ENCODE measurements around the gene CCDC85C. TPM values are rescaled to one million over a fixed set of nuclear protein-coding genes. Genes with fewer than 3 reads are reported as not detected.

CCDC85C gene
- total and polyA plus RNA-seq, 2 of the 8 experiments (the other 6 are each of a cell fraction or from before 2014, with no cell fraction given) = 16.8 to 35.8 TPM

DNA sequence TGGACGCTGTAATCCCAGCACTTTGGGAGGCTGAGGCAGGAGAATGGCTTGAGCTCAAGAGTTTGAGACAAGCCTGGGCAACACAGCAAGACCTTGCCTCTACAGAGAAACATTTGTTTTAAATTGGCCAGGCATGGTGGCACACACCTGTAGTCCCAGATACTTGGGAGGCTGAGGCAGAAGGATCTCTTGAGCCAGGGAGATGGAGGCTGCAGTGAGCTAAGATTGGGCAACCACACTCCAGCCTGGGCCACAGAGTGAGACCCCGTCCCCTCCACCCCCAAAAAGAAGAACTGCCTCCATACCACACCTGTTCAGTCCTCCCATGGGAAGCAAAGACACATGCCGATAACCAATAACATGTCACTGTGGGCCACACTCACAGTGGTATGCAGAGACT, 19.2 kb downstream of the CCDC85C start (continued):
- TF ChIP-seq CBX8 (IDR thresholded peaks at IDR 0.05; ENCODE audit: borderline replicate concordance, low read depth, low read length) (no peak), ASH2L (IDR thresholded peaks at IDR 0.05; ENCODE audit: low read length) (no peak), FOSL1 (IDR thresholded peaks at IDR 0.05; ENCODE audit: insufficient read depth, low read depth, low read length) (no peak), KDM5A (IDR thresholded peaks at IDR 0.05; ENCODE audit: low read length) (no peak), RAD21 (IDR thresholded peaks at IDR 0.05 in 1 of 2, conservative IDR thresholded peaks at IDR 0.05 in 1 of 2; ENCODE audit: low read depth in 2 of 2, low read length in 2 of 2) (no peak), SP4 (IDR thresholded peaks at IDR 0.05; ENCODE audit: low read length) (no peak), SAP30 (IDR thresholded peaks at IDR 0.05; ENCODE audit: insufficient read depth, insufficient replicate concordance, low read length) (no peak), CBX5 (IDR thresholded peaks at IDR 0.05; ENCODE audit: low read depth, low read length) (no peak)
- TF ChIP-seq, protein P1, sequence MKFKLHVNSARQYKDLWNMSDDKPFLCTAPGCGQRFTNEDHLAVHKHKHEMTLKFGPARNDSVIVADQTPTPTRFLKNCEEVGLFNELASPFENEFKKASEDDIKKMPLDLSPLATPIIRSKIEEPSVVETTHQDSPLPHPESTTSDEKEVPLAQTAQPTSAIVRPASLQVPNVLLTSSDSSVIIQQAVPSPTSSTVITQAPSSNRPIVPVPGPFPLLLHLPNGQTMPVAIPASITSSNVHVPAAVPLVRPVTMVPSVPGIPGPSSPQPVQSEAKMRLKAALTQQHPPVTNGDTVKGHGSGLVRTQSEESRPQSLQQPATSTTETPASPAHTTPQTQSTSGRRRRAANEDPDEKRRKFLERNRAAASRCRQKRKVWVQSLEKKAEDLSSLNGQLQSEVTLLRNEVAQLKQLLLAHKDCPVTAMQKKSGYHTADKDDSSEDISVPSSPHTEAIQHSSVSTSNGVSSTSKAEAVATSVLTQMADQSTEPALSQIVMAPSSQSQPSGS (IDR thresholded peaks at IDR 0.05; ENCODE audit: low read length) = no peak

Measured in H1 (cell line).